ENCODE results near the gene AOX1.
"Not testable (repeated sequence)": the region's sequence is repeated elsewhere in the genome, so short reads cannot be mapped to it uniquely, and the experiment has no call there.

The AOX1 gene

DNA sequence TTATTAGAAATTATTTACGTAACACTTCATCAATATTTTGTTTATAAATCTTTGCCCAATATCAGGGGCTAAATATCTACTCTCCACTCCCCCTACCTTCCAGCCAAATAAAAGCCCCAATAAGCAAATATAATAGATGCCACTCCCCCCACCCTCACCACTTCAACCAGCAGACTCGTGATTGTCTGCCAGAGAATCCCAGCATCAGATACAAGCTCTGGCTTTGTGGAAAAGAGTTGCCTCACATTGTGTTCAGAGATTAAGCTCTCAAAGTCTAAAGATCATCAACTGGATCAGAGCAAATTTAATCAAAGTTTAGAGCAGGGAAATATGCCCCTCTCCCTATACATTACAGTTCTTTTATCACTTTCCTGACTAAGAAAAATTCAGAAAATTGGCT is 39.5 kb downstream of the AOX1 start:
- in situ Hi-C loops (cut with HindIII; ENCODE audit: low sequenced_read_pairs) = no loop called here

DNA sequence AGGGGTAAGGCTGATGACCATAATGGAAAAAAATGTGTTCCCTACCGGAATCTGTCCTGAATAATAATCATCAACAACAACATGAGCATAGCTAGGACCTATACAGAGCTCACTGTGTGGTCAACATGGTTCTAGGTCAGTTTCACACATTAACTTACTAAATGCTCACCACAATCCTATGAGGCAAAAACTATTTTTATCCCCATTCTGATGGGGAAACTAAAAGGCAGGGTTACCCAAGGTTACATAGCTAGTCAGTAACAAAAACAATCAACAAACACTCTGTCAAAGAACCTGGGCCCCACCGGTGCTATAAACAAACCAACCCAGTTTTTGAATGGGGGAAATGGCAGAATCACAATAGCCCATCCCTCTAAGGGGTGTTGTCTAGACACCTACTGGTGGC is 40.1 kb downstream of the AOX1 start:
- in situ Hi-C loops (cut with HindIII; ENCODE audit: low sequenced_read_pairs) = no loop called here

GRCh38 chr2:200627110-200627770 is 41.4 kb downstream of the AOX1 start:
- in situ Hi-C loops (cut with HindIII; ENCODE audit: low sequenced_read_pairs) = no loop called here

DNA sequence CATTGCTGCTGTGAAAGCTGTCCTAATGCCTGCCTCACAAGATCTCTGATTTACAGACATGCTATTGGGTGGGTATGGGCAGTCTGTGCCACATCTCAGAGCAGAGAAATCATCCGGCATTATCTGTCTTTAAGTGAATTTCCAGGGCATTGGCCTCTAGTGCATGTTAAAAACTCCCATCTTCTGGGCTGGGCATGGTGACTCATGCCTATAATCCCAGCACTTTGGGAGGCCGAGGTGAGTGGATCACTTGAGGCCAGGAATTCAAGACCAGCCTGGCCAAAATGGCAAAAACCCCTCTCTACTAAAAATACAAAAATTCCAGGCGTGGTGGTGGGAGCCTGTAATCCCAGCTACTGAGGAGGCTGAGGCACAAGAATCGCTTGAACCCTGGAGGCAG is 42.6 kb downstream of the AOX1 start:
- in situ Hi-C loops (cut with HindIII; ENCODE audit: low sequenced_read_pairs) = not testable (repeated sequence)

GRCh38 chr2:200631287-200631686 is 45.5 kb downstream of the AOX1 start:
- in situ Hi-C loops (cut with HindIII; ENCODE audit: low sequenced_read_pairs) = no loop called here

- in situ Hi-C loops (cut with HindIII; ENCODE audit: low sequenced_read_pairs) = no loop called here
Measured at GRCh38 chr2:200634231-200634964, 48.6 kb downstream of the AOX1 start.

GRCh38 chr2:200635251-200635650 is 49.4 kb downstream of the AOX1 start:
- in situ Hi-C loops (cut with HindIII; ENCODE audit: low sequenced_read_pairs) = no loop called here

GRCh38 chr2:200637901-200638300 is 52.1 kb downstream of the AOX1 start:
- in situ Hi-C loops (cut with HindIII; ENCODE audit: low sequenced_read_pairs) = no loop called here

DNA sequence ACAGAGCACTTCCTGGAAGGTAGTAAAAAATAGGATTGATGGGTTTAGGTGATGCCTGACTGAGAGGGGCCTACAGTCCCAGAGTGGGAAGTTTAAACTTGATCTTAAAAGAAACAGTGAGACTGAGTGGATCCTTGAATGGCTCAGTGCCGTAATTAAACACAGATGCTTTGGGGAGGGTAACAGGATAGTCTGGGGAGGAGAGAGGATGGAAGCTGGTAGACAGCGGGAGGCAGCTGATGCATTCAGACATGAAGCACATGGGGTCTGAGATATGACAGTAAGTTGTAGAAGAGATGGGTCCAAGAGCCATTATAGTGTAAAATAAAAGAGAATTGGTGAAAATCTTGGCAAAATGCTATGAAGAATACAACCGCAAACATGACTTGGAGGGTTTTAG is 54.4 kb downstream of the AOX1 start:
- in situ Hi-C loops (cut with HindIII; ENCODE audit: low sequenced_read_pairs) = no loop called here

- in situ Hi-C loops (cut with HindIII; ENCODE audit: low sequenced_read_pairs) = no loop called here
Measured at GRCh38 chr2:200640901-200641300, 55.1 kb downstream of the AOX1 start.

- in situ Hi-C loops (cut with HindIII; ENCODE audit: low sequenced_read_pairs) = not testable (repeated sequence)
Measured at GRCh38 chr2:200648518-200649281, 62.9 kb downstream of the AOX1 start.

DNA sequence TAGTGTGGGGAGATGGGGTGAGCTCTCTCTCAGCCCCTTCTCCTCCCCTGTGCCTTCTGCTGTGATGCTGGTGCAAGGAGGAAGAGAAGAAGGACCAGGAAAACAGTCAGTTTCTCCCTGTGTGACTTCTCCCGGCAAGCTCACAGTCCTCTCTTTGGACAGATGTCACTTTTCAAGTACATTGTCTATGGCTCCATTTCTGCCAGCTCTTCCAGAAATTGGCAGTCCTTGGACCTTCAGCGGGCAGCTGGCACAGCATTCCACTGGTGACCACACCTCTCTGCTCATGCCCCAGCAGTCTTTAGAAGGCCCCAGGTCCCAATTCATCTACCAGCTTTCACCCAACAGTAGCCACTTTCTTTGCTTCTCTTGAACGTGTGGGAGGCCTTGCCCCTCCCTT is 63.9 kb downstream of the AOX1 start:
- in situ Hi-C loops (cut with HindIII; ENCODE audit: low sequenced_read_pairs) = no loop called here

DNA sequence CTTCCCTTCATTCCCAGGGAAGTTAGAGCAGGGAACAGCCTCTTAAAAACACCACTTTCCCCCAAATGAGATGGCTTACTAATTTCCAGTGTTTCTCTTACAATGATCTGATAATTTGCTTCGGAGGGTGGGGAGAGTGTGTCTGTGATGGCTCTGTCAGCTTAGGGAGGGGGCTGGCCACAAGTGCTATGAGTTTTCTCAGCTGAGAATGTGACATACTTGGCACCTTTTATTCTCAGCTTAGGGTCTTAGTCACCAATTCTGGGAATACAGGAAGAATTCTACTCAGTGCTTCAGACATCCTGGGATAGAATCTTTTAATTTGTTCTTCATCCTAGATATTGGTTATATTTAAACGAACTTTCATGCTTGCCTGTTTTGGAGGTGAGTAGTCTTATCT is 64.4 kb downstream of the AOX1 start:
- in situ Hi-C loops (cut with HindIII; ENCODE audit: low sequenced_read_pairs) = no loop called here

DNA sequence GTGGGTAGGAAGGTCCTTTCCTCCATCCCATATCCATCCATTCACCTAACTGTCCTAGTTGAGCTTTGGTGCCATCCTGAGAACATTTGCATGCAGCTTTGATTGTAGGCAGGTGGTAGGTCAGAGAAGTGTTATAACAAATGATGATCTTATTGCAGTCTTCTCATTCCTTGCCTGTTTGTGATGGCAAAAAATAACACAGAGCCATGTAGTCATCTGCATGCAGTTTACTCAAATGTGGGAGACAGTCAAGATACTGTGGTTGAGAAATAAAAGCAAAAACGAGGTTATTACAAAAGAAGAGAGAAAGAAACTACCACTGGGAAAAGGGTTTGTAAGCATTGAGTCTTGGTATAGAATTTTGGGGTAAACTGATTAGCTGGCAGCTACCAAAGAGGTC is 66.3 kb downstream of the AOX1 start:
- in situ Hi-C loops (cut with HindIII; ENCODE audit: low sequenced_read_pairs) = no loop called here

DNA sequence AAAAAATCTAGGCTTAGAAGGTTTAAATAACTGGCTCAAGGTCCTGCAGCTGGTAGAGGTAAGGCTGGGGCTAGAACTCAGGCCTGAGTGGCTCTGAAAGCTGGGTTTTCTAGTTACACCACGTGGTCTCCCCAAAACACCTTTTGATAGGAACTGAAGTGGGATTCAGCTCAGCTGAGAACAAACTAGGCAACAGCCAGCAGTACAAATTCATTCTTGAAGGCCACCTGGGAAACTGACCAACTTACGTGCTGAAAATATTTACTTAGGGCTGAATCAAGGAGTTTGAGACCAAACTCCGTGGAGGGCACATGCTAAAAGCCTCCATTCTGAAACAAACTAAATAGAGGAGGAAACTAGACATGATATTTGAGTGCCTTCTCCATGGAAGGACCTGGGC is 67.2 kb downstream of the AOX1 start:
- in situ Hi-C loops (cut with HindIII; ENCODE audit: low sequenced_read_pairs) = no loop called here

DNA sequence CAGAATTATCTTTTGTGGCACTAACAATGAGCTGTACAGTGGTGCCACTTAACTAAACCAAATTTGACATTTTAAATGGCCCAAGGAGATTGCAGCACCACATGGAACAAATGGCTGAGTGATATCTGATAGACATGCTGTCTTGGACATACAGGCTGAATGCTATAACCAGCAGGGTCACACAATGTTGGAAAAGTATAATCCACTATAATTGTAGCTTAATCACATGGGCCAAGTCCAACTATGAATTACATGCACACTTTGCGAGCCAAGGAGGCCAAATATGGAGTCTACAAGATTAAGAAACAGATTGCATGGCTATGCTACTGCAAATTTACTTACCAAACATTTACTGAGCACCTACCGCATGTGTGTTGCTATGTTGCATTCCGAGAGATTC is 69.0 kb downstream of the AOX1 start:
- in situ Hi-C loops (cut with HindIII; ENCODE audit: low sequenced_read_pairs) = no loop called here

DNA sequence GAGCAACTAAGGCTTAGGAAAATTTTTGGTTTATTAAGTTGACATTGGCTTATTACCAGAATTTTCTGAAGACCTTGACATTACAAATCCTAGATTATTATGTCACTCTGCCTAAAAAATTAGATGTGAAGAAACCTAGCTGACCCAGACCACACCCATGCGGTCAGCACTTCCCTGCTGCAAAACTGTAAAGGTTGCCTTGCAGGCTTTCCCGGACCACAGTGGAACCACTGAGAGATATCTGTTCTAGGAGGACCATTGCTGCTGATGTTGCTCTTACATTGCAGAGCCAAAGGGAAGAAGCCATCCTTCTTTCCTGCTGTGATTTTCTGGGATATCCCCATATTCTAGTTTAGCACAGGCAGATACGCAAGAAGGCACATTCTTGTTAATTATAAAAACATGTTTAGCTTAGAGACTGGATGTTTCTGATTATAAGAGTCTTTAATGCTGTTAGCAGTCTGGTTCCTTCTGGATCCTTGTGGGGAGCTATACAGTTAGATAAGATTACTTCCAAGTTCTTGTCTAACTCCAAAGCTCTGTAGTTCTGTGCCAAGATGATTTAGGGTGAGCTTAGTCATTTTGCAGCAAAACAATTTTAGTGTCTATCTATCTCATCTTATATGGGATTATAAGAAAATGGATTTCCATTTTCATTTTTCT is 70.2 kb downstream of the AOX1 start:
- in situ Hi-C loops (cut with HindIII; ENCODE audit: low sequenced_read_pairs) = no loop called here

DNA sequence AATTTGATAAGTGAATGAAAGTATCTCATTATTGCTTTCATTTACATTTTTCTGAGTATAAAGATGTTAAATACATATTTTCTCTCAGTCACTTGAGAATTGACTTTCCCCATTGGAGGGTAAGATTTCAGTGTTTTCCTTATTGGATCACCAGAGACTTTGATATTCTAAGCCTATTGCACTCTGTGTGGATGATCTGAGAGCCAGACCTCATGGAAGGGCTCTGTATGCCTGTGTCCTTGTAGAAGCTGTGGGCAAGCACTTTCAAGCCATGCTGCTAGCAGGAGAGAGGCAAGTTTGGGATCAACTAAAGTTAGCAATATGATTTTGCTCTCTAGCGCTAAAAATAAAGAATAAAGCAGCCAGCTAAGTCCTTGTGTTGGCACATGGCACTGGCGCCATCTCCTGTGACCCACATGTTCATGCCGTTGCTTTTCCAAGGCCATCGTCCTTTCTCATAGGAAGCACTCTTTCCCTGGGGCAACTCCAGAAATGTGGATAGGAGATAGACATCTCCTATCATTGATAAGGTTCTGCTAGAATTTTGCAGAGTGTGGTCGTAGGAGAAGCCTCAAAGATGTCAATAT is 72.6 kb downstream of the AOX1 start:
- in situ Hi-C loops (cut with HindIII; ENCODE audit: low sequenced_read_pairs) = no loop called here

- in situ Hi-C loops (cut with HindIII; ENCODE audit: low sequenced_read_pairs) = no loop called here
Measured at GRCh38 chr2:200659410-200659809, 73.6 kb downstream of the AOX1 start.

DNA sequence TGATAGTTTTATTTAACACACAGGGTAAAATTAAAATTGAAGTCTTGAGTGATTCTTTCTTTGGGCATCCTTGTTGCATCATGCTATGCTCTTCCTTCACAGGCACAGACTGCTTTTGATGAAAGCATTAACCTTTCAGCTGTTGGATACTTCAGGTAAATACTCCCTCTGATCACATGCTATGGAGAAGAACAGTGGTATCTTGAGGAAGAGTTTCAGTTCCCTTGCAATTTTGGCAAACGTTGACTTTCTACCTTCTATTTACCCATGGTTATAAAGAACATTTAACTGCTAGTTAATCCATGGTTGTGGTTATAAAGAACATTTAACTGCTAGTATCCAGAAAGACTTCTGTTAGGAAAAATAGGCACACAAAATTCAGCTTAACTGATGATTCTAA is 75.7 kb downstream of the AOX1 start:
- in situ Hi-C loops (cut with HindIII; ENCODE audit: low sequenced_read_pairs) = no loop called here

GRCh38 chr2:200662727-200663126 is 76.9 kb downstream of the AOX1 start:
- in situ Hi-C loops (cut with HindIII; ENCODE audit: low sequenced_read_pairs) = no loop called here

Data from DLD1 (cell line).